Measurements from ENCODE around the gene LAMC2.
A peak's percentile ranks its signal among the peaks of the same experiment; 100 is the strongest.
"Not testable (repeated sequence)": the region's sequence is repeated elsewhere in the genome, so short reads cannot be mapped to it uniquely, and the experiment has no call there.

LAMC2 gene

DNA sequence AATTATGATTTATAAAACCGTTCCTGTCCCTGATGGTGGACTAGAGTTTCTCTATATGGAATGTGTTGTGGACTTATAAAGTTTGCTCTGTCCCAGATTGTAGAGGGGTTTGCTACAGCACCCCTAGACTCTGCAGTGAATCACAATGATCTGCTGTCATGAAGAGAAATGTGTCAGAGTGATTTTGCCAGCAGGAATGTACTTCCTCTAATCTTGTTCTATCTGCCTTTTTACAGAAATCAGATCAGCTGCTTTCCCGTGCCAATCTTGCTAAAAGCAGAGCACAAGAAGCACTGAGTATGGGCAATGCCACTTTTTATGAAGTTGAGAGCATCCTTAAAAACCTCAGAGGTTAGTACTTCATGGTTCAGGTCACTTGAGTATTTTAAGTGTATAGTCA lies 52.0 kb downstream of the LAMC2 start:
- no peak for DNase-seq (ENCODE audit: low spot score)

DNA sequence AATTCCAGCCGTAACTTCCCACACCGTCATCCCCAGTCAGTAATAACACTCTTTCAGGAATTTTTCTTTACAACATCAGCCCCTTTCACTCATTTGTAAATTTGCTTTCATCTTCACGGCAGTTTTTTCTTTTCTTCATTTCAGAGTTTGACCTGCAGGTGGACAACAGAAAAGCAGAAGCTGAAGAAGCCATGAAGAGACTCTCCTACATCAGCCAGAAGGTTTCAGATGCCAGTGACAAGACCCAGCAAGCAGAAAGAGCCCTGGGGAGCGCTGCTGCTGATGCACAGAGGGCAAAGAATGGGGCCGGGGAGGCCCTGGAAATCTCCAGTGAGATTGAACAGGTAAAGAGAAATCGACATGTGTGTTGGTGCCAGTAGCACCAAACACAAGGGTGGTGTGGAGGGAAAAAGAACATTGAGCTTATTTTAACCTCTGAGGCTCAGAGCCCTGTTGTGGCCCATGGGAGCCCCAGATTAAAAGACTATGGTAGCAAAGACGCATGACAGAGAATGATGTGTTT lies 53.2 kb downstream of the LAMC2 start:
- DNase-seq (ENCODE audit: low spot score) = no peak

DNA sequence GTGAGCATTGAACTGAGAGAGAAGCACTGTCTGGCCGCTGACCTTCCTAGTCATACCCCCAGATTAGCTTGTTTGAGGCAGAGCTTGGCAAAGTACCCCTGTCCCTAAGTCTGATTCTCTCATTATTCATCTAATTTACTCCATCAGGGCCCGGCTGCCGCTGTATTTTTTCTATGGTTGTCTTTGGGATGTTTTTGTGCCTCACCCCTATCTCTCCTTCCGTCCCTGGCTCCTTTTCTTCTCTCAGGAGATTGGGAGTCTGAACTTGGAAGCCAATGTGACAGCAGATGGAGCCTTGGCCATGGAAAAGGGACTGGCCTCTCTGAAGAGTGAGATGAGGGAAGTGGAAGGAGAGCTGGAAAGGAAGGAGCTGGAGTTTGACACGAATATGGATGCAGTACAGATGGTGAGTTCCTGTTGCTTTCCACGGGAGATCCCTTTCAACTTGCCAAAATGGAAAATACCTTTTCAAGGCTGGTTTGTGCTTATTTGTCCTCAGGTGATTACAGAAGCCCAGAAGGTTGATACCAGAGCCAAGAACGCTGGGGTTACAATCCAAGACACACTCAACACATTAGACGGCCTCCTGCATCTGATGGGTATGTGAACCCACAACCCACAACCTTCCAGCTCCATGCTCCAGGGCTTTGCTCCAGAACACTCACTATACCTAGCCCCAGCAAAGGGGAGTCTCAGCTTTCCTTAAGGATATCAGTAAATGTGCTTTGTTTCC lies 53.9 kb downstream of the LAMC2 start:
- DNase-seq (ENCODE audit: low spot score) = peak; percentile 98

DNA sequence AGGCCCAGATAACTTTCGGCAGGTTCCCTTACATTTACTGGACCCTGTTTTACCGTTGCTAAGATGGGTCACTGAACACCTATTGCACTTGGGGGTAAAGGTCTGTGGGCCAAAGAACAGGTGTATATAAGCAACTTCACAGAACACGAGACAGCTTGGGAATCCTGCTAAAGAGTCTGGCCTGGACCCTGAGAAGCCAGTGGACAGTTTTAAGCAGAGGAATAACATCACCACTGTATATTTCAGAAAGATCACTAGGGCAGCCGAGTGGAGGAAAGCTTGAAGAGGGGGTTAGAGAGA lies 54.4 kb downstream of the LAMC2 start:
- no peak for DNase-seq (ENCODE audit: low spot score)

DNA sequence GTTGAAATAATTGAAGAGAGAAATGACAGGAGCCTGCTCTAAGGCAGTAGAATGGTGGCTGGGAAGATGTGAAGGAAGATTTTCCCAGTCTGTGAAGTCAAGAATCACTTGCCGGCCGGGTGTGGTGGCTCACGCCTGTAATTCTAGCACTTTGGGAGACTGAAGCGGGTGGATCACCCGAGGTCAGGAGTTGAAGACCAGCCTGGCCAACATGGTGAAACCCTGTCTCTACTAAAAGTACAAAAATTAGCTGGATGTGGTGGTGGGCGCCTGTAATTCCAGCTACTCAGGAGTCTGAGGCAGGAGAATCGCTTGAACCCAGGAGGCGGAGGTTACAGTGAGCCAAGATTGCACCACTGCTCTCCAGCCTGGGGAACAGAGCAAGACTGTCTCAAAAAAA lies 54.8 kb downstream of the LAMC2 start:
- not testable (repeated sequence) for DNase-seq (ENCODE audit: low spot score)

DNA sequence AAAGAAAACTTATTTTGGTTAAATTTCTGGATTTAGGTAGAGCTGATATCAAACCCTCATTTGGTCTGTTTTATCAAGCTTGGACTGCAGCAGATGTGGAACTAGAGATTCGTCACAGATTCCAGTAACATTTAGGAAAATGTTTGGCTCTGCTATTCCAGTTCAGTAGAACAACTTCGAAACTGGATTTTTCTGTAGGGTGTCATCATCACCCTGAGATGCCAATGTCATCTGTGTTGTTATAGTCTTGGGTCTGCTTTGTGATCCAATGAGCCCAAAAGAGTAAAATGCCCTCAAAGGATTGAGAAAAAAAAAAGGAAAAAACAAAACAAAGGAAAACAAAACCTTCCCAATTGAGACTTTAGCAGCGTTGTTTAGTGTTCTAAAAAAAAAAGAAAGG lies 55.4 kb downstream of the LAMC2 start:
- DNase-seq (ENCODE audit: low spot score) = no peak

DNA sequence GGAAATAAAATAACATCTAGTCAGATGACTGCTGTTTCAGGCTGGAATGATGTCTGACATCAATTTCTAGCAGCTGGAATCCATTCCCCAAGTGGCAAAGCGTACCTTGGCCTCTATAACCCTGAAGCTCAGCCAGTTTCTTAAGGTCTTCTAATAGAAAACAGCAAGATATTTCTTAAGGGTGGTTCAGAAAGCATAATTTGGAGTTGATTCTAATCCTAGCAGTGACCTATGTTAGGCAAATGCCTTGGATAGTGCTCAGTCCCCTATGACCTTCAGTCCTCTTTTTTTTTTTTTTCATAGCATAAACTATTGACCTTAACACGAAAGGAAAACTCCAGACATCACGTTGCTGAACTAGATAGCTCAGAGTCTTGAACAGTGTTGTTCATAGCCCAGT lies 56.5 kb downstream of the LAMC2 start:
- no peak for DNase-seq (ENCODE audit: low spot score)

DNA sequence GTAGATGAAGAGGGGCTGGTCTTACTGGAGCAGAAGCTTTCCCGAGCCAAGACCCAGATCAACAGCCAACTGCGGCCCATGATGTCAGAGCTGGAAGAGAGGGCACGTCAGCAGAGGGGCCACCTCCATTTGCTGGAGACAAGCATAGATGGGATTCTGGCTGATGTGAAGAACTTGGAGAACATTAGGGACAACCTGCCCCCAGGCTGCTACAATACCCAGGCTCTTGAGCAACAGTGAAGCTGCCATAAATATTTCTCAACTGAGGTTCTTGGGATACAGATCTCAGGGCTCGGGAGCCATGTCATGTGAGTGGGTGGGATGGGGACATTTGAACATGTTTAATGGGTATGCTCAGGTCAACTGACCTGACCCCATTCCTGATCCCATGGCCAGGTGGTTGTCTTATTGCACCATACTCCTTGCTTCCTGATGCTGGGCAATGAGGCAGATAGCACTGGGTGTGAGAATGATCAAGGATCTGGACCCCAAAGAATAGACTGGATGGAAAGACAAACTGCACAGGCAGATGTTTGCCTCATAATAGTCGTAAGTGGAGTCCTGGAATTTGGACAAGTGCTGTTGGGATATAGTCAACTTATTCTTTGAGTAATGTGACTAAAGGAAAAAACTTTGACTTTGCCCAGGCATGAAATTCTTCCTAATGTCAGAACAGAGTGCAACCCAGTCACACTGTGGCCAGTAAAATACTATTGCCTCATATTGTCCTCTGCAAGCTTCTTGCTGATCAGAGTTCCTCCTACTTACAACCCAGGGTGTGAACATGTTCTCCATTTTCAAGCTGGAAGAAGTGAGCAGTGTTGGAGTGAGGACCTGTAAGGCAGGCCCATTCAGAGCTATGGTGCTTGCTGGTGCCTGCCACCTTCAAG lies 57.3 kb downstream of the LAMC2 start:
- DNase-seq (ENCODE audit: low spot score) = no peak

DNA sequence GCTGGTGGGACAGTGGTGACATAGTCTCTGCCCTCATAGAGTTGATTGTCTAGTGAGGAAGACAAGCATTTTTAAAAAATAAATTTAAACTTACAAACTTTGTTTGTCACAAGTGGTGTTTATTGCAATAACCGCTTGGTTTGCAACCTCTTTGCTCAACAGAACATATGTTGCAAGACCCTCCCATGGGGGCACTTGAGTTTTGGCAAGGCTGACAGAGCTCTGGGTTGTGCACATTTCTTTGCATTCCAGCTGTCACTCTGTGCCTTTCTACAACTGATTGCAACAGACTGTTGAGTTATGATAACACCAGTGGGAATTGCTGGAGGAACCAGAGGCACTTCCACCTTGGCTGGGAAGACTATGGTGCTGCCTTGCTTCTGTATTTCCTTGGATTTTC lies 58.4 kb downstream of the LAMC2 start:
- no peak for DNase-seq (ENCODE audit: low spot score)

DNA sequence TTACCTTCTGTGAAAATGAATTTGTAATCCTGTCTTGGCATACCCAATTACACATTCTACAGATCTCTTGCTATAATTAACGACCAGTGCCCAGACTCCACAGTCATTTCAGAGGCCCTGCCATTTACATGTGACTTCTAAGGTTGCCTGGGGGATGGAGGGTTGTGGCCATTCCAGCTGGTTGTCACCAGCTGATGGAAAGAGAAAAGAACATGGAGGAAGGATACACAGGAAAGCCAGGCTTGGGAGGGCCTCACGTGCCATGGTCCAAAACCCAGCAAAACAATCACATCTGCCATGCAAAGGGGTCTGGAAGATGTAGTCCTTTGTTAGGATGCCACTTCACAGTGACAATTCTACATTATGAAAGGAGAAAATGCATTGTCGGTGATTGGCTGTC lies 59.3 kb downstream of the LAMC2 start:
- no peak for DNase-seq (ENCODE audit: low spot score)

DNA sequence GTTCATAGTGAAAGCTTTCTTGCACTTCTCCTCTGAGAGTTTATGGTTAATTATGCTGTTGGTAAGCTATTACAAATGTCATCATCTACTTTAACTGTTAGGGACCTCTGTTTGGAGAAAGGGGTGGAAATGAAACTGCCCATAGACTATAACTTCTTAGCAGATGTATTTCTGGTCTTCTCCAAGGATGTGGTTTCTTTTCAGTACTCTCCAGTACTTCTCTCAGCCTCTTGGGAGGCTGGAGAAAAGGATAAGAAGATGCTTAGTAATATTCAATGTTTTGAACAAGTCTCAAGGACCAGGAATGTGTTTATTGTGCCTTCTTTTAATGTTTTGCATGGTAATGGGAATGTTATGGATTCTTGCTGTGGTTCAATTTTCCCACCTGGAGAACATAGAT lies 60.4 kb downstream of the LAMC2 start:
- no peak for DNase-seq (ENCODE audit: low spot score)

DNA sequence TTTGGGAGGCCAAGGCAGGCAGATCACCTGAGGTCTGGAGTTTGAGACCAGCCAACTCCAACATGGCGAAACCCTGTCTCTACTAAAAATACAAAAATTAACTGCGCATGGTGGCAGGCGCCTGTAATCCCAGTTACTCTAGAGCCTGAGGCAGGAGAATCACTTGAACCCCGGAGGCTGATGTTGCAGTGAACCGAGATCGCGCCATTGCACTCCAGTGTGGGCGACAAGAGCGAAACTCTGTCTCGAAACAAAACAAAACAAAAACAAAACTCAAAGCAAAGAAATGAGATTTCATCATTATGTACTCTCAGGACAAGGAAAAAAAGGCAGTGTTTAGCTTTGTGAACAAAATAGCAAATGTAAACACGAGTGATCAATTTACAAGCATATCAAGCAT lies 61.0 kb downstream of the LAMC2 start:
- no peak for DNase-seq (ENCODE audit: low spot score)

DNA sequence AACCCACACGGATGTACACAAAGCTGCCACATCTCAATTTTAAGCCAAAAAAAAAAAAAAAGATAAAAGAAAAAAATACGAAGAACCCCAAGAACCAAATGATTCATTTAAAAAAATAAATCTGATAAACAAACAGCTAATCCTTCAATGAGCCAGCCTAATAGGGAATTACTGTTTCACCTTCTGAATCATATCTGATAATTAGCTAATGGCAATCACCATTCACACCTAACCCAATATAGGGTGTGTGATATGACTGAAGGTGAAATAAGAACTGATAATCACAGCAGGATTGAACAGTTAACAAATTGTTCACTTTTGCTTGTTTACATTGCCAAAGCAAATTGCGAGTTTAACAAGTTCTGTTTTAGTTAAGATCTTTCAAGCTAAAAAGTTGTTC lies 61.4 kb downstream of the LAMC2 start:
- DNase-seq (ENCODE audit: low spot score) = no peak

DNA sequence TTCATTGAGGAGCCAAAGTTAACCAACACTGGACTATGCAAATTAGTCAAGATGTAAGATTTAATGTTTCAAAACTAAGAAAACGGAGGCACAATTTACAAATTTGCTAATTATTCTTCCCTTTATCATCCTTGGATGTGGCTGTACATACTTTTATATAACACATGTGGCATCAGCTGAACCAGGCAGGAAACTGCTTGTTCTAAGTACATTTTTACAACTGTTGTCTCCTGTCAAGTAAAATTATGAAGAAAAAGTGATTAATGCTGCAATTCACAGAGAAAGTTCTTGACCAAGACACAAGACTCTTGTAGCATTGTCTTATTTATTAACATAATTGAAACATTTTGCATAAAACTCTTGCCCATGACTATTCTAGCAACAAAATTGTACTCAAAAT lies 61.9 kb downstream of the LAMC2 start:
- no peak for DNase-seq (ENCODE audit: low spot score)

DNA sequence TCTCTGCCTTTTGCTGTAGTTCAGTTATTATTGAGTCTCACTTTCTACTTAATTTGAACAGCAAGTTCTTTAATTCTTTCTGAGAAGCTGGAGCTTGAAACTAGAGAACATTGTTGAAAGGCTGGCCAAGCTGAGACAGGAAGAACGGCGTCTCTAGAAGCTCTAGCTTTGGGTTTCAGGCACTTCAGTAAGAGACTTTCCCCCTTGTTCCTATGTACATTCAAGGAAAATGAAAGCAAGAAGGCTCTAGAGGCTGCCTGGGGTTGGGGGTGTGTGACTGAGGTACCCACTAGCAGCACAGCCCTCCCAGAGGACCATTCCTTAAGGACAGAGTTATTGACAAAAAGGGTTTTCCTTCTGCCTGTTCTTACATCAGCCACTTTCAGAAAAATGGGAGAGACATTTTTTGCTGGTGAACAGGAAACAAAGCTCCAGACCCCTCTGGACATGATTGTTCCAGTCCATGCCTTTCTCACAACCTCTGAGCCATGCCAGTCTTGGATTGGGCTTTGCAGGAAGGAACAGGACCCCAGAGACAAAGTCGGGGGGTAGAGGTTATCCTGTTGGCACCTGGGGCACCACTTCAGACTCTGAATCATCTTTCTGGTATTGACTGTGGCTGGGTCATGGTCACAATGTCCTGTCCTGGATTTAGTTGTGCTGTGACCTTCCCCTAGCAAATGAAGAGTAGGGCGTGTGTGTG lies 63.1 kb downstream of the LAMC2 start:
- no peak for DNase-seq (ENCODE audit: low spot score)

DNA sequence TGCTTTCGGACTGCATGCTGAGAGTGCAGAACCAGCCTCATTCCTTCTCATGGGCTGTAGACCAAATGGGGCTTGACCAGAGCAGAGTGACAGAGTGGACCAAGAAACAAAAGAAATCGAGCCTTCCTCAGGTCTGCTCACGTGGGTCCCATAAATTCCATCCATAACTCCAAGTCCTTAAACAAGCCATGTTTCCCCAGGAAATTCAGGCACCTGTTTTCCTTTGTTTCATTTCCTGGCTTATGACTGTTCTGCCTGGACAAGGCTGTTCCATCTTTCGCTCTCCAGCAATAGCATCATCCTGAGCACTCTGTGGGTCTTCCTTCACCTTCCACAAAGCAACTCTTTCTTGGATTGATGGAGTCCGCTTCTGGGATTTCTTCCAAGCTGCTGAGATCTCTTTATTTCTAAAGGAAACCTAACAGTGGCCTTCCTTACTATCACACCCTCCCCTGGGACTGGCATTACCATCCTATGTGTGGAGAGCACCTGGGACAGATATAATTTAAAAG lies 63.9 kb downstream of the LAMC2 start:
- no peak for DNase-seq (ENCODE audit: low spot score)

DNA sequence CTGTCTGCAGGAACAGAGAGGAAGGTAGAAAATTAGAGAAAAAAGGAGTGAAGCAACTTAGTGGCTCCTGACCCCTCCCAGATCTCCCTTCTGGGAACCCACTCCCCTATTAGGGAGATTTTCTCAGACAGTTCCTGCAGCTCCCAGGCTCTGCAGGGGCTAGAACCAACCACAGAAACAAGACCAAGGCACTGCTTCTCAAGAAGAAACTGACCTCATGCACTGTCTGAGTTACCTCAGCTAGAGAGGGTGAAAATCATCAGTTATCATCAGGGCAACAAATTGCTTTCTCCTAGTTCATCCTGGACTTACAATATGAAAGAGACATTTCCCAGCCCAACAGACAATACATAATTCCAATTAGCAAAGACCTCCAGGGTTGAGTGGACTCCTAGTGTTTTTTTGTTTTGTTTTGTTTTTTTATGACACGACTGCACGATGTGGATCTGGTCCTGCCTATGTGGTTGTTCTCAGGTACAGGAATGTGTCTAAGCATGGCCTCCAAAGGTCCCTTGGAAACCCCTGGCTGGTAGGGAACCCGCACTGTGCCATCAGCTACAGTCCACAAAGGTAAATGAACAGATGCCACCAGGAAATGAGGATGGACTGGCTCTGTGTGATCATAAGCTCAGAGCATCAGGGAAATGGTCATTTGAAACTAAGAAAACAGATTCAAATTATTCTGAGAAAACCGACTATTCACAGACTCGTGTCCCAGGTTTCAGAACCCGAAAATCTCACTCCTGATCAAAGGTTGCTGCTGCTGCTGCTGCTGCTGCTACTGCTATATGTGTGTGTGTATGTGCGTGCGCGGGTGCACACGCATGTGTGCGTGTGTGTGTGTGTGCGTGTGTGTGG lies 65.3 kb downstream of the LAMC2 start:
- DNase-seq (ENCODE audit: low spot score) = peak; percentile 38

DNA sequence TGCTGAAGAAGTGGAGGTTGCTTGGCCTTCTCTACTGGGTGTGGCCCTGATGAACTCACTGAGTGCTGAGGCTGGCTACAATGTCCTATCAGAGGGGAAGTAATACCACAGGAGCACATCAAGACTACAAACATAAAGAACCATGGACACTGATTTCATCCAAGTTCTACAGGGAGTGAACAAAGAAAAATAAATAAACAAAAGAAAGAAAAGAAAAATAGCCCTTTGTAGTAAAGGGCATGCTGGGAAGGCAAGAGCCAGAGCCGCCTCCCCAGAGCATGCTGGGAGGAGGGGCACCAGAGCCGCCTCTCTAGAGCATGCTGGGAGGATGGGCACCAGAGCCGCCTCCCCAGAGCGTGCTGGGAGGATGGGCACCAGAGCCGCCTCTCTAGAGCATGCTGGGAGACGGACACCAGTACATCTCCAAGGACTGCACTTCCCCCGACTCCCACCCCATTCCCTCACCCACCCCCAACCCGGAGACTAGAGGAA lies 65.9 kb downstream of the LAMC2 start:
- DNase-seq (ENCODE audit: low spot score) = no peak

DNA sequence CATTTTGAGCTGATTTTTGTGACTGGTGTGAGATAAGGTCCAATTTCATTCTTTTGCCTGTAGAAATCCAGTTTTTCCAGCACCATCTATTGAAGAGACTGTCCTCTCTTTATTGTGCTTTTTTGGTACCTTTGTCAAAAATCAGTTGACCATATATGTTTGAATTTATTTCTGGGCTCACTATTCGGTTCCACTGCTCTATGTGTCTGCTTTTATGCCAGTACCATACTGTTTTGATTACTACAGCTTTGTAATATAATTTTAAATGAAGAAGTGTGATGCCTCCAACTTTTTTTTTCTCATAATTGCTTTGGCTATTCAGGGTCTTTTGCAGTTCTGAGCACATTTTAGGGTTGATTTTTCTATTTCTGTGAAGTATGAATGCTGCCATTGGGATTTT lies 69.0 kb downstream of the LAMC2 start:
- DNase-seq (ENCODE audit: low spot score) = no peak

DNA sequence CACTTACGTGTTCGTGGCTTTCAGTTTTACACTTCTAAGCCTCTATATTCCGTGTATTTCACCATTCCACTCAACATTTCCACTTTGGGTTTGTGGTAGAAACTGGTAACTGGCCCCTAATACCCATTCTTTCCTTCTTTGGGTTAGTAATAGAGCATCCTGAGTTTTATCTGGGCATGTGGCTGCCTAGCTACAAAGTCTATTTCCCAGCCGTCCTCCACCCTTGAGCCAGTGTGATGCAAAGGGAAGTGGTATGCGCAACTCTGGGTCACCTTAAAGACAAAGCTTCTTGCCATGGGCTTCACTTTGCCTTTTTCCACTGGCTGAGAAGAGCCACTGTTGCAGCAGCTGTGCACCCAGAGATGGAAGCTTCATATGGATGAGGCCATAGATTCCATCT lies 73.9 kb downstream of the LAMC2 start:
- no peak for DNase-seq (ENCODE audit: low spot score)

DNA sequence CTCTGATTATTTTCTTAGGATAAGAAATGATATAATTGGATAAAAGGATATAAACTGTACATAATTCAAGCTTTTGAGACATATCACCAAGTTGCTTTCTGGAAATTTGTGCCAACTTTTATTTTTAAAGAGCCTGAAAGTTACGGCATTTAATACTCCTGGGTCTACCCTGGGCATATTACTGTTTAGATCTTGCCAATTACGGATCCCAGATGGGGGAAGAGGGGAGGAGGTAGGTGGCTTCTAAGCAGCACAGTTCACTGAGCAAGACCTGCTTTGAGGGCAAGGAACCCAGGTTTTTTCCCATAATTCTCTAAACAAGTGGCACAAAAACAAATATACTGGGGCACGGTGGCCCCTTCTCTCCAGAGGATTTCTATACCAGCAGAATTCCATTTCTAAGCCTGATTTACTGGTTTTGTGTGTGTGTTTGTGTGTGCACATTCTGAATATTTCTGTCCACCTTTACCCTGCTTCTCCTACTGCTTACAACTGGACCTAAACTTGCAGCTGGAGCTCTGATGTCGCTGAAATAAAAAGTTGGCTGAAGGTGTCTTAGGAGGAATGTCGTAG lies 76.7 kb downstream of the LAMC2 start:
- DNase-seq (ENCODE audit: low spot score) = no peak

Measured in cerebellar cortex (tissue), 1 donor.